HEK293 (cell line): ENCODE results near the gene THEM5.

Experiments
- CTCF ChIA-PET: fragments of 350-600 bp; formaldehyde crosslinking; extraction: SDS; loops from one replicate; lab custom pipeline; 2021; ENCODE audit warnings: antibody characterized with exemption; lab: Yijun Ruan, JAX
- POLR2A ChIA-PET: fragments of 300-600 bp; formaldehyde crosslinking; extraction: SDS; loops from one replicate; lab custom pipeline; 2020; ENCODE audit warnings: antibody characterized with exemption, inconsistent platforms; lab: Yijun Ruan, JAX
- H3K27ac ChIP-seq: fragments of 200-500 bp; sonication (Bioruptor generic); 2 replicates; pipeline ENCODE4 v1.5.1; 2014; ENCODE audit warnings: low read depth, low read length, control low read depth, inconsistent platforms; ENCODE audit errors: extremely low read depth
- H3K36me3 ChIP-seq, 2 experiments: fragments of 200-500 bp in 1 of 2; sonication (Bioruptor generic) in 1 of 2; 1 replicate in 1 of 2; 2 replicates in 1 of 2; pipeline ENCODE4 v1.5.1; 2014 to 2017; ENCODE audit warnings: inconsistent platforms in 2 of 2, low read length in 2 of 2; ENCODE audit not compliant: control insufficient read depth in 2 of 2, insufficient read depth in 1 of 2
- H3K4me1 ChIP-seq: fragments of 200-500 bp; sonication (Bioruptor generic); 2 replicates; pipeline ENCODE4 v1.5.1; 2014; ENCODE audit warnings: mild to moderate bottlenecking, low read length, inconsistent platforms; ENCODE audit not compliant: control insufficient read depth, insufficient read depth
- H3K4me3 ChIP-seq: 2 replicates; pipeline ENCODE4 v1.5.1; 2011; ENCODE audit warnings: low read depth, mild to moderate bottlenecking, control low read depth, low read length, moderate library complexity
- H3K9me3 ChIP-seq: fragments of 200-500 bp; sonication (Bioruptor generic); 2 replicates; pipeline ENCODE4 v1.5.1; 2014; ENCODE audit warnings: low read depth, low read length, inconsistent platforms; ENCODE audit not compliant: control insufficient read depth, insufficient read depth
- FEZF1 ChIP-seq: fragments of 450-650 bp; formaldehyde crosslinking; IDR thresholded peaks from 2 replicates; pipeline ENCODE4 v1.5.1; 2016; ENCODE audit warnings: missing biosample characterization, missing genetic modification characterization
- HOXA7 ChIP-seq: sonication (generic); formaldehyde crosslinking; IDR thresholded peaks from 2 replicates; pipeline ENCODE4 v1.8.1; 2022; ENCODE audit warnings: missing genetic modification reagents, borderline replicate concordance
- KLF16 ChIP-seq: fragments of 450-650 bp; formaldehyde crosslinking; IDR thresholded peaks from 2 replicates; pipeline ENCODE4 v1.5.1; 2017; ENCODE audit warnings: missing biosample characterization, missing genetic modification characterization
- KLF17 ChIP-seq: fragments of 450-650 bp; formaldehyde crosslinking; IDR thresholded peaks from 2 replicates; pipeline ENCODE4 v1.5.1; 2016; ENCODE audit warnings: missing biosample characterization, missing genetic modification characterization
- MEIS1 ChIP-seq: sonication (generic); formaldehyde crosslinking; IDR thresholded peaks from 2 replicates; pipeline ENCODE4 v1.8.1; 2022; ENCODE audit warnings: missing genetic modification reagents, mild to moderate bottlenecking, borderline replicate concordance
- REST ChIP-seq: fragments of 450-650 bp; formaldehyde crosslinking; IDR thresholded peaks from 2 replicates; pipeline ENCODE4 v1.5.1; 2016; ENCODE audit warnings: missing biosample characterization, missing genetic modification characterization
- TCF7L2 ChIP-seq: IDR thresholded peaks from 2 replicates; pipeline ENCODE4 v1.6.1; 2011; ENCODE audit warnings: low read depth, mild to moderate bottlenecking, inconsistent platforms, low read length, moderate library complexity, borderline replicate concordance
- WT1 ChIP-seq: fragments of 450-650 bp; formaldehyde crosslinking; IDR thresholded peaks from 2 replicates; pipeline ENCODE4 v1.5.1; 2016; ENCODE audit warnings: missing biosample characterization, missing genetic modification characterization
- ZFHX2 ChIP-seq: fragments of 450-650 bp; formaldehyde crosslinking; conservative IDR thresholded peaks from 2 replicates; pipeline ENCODE4 v1.5.1; 2016; ENCODE audit warnings: missing biosample characterization, missing genetic modification characterization
- ZFP41 ChIP-seq: fragments of 450-650 bp; formaldehyde crosslinking; IDR thresholded peaks from 2 replicates; pipeline ENCODE4 v1.5.1; 2016; ENCODE audit warnings: missing biosample characterization, missing genetic modification characterization, borderline replicate concordance
- ZNF274 ChIP-seq, 2 experiments: fragments of 200-500 bp in 1 of 2; fragments of 450-650 bp in 1 of 2; sonication (Bioruptor generic) in 1 of 2; formaldehyde crosslinking in 1 of 2; IDR thresholded peaks; 2 replicates each; pipeline versions ENCODE4 v1.5.1 to v1.6.1; 2014 to 2016; ENCODE audit warnings: borderline replicate concordance in 1 of 2, inconsistent platforms in 1 of 2, low read length in 1 of 2, missing biosample characterization in 1 of 2, missing genetic modification characterization in 1 of 2
- ZNF280D ChIP-seq: fragments of 450-650 bp; formaldehyde crosslinking; IDR thresholded peaks from 2 replicates; pipeline ENCODE4 v1.5.1; 2016; ENCODE audit warnings: missing biosample characterization, missing genetic modification characterization
- ZNF324 ChIP-seq: fragments of 450-650 bp; formaldehyde crosslinking; IDR thresholded peaks from 2 replicates; pipeline ENCODE4 v1.5.1; 2016; ENCODE audit warnings: missing biosample characterization, missing genetic modification characterization
- ZNF513 ChIP-seq: fragments of 450-650 bp; IDR thresholded peaks from 2 replicates; pipeline ENCODE4 v1.5.1; 2018; ENCODE audit warnings: missing biosample characterization, missing genetic modification characterization
- ZNF555 ChIP-seq: fragments of 450-650 bp; formaldehyde crosslinking; conservative IDR thresholded peaks from 2 replicates; pipeline ENCODE4 v1.5.1; 2017; ENCODE audit warnings: missing biosample characterization, mild to moderate bottlenecking, missing genetic modification characterization, inconsistent platforms
- ZNF670 ChIP-seq: fragments of 450-650 bp; formaldehyde crosslinking; IDR thresholded peaks from 2 replicates; pipeline ENCODE4 v1.5.1; 2016; ENCODE audit warnings: missing biosample characterization, missing genetic modification characterization, low read depth
- ZNF677 ChIP-seq: fragments of 450-650 bp; IDR thresholded peaks from 2 replicates; pipeline ENCODE4 v1.5.0; 2018; ENCODE audit warnings: missing biosample characterization, mild to moderate bottlenecking, missing genetic modification characterization, moderate library complexity
- ZSCAN18 ChIP-seq: fragments of 450-650 bp; formaldehyde crosslinking; IDR thresholded peaks from 2 replicates; pipeline ENCODE4 v1.5.1; 2016; ENCODE audit warnings: missing biosample characterization, missing genetic modification characterization

Gene THEM5

GRCh38 chr1:151816548-151817352 is 36.8 kb downstream of the THEM5 start:
- CTCF ChIA-PET: interaction anchor here (0.7 kb wide), 1 partner anchor 21 kb away, joined by 4 read pairs; no protein-coding TSS in a partner anchor
- TF ChIP-seq KLF16 (tag by site-specific recombination): no peak
- no peak for TF ChIP-seq REST
- Histone ChIP-seq H3K36me3 (no peaks in the 10 kb centered on the region), H3K27ac (no peak overlapping the region), H3K4me1 (no peaks in the 10 kb centered on the region), H3K9me3 (no peaks in the 10 kb centered on the region), H3K4me3 (no peak overlapping the region)
- POLR2A ChIA-PET: interaction anchor here (0.6 kb wide), 1 partner anchor 293 kb away, joined by 3 read pairs; no protein-coding TSS in a partner anchor

GRCh38 chr1:151815716-151816327 is 37.7 kb downstream of the THEM5 start:
- CTCF ChIA-PET: interaction anchor here (0.5 to 0.8 kb wide), 3 partner anchors 12 to 1196 kb away, joined by 3 to 4 read pairs (median 3); no protein-coding TSS in a partner anchor
- no peaks in the 10 kb centered on the region for H3K9me3 ChIP-seq
- no peaks in the 10 kb centered on the region for H3K4me1 ChIP-seq
- H3K27ac ChIP-seq: no peak overlapping the region
- POLR2A ChIA-PET: no interaction called here
- H3K36me3 ChIP-seq: no peaks in the 10 kb centered on the region
- H3K4me3 ChIP-seq: no peak overlapping the region
- TF ChIP-seq KLF17 (tag by site-specific recombination) (no peak), ZNF555 (no peak), WT1 (tag by site-specific recombination) (no peak), ZNF280D (no peak), TCF7L2 (no peak), ZNF670 (no peak), HOXA7 (CRISPR knock-in tag) (no peak), ZNF324 (tag by site-specific recombination) (no peak), ZFP41 (tag by site-specific recombination) (no peak), ZNF677 (tag by site-specific recombination) (no peak), FEZF1 (tag by site-specific recombination) (no peak), ZNF274 (IDR thresholded peaks at IDR 0.05; ENCODE audit: low read length) (no peak), ZNF274 (tag by site-specific recombination; IDR thresholded peaks at IDR 0.05; ENCODE audit: borderline replicate concordance) (no peak), ZNF513 (tag by site-specific recombination) (no peak), ZSCAN18 (tag by site-specific recombination) (no peak), ZFHX2 (tag by site-specific recombination) (no peak), MEIS1 (no peak)
